H9 (cell line): ENCODE data around the gene DCTPP1. TPM values are rescaled to one million over a fixed set of nuclear protein-coding genes. Genes with fewer than 3 reads are reported as not detected.
A peak's percentile ranks its signal among the peaks of the same experiment; 100 is the strongest.

Experiments used
- DNase-seq: peaks from one replicate; pipeline ENCODE4 v3.0.0-alpha.2; 2017
- H2AFZ ChIP-seq: one replicate; pipeline ENCODE4 v1.6.1; 2013; ENCODE audit warnings: mild to moderate bottlenecking, low read length, control low read depth, moderate library complexity
- H2AK5ac ChIP-seq: 2 replicates; pipeline ENCODE4 v1.6.1; 2013; ENCODE audit warnings: low read length, control low read depth, mixed read lengths; ENCODE audit not compliant: insufficient read length
- H2BK120ac ChIP-seq: one replicate; pipeline ENCODE4 v1.6.1; 2013; ENCODE audit warnings: low read depth, mild to moderate bottlenecking, low read length, control low read depth, inconsistent platforms; ENCODE audit not compliant: poor library complexity, severe bottlenecking
- H2BK12ac ChIP-seq: 2 replicates; pipeline ENCODE4 v1.6.1; 2013; ENCODE audit warnings: low read length, control low read depth, mixed read lengths, low read depth; ENCODE audit not compliant: insufficient read length
- H2BK15ac ChIP-seq: 2 replicates; pipeline ENCODE4 v1.6.1; 2013; ENCODE audit warnings: low read depth, low read length, control low read depth
- H2BK20ac ChIP-seq: one replicate; pipeline ENCODE4 v1.6.1; 2013; ENCODE audit warnings: low read depth, mild to moderate bottlenecking, low read length, control low read depth, inconsistent platforms; ENCODE audit not compliant: poor library complexity, severe bottlenecking
- H2BK5ac ChIP-seq: 2 replicates; pipeline ENCODE4 v1.6.1; 2013; ENCODE audit warnings: low read length, control low read depth, mixed read lengths; ENCODE audit not compliant: insufficient read length
- H3K14ac ChIP-seq: 2 replicates; pipeline ENCODE4 v1.6.1; 2013; ENCODE audit warnings: low read length, control low read depth; ENCODE audit not compliant: insufficient read depth
- H3K18ac ChIP-seq: 2 replicates; pipeline ENCODE4 v1.6.1; 2013; ENCODE audit warnings: low read depth, mild to moderate bottlenecking, mixed read lengths, low read length, control low read depth; ENCODE audit not compliant: insufficient read length
- H3K23ac ChIP-seq: 2 replicates; pipeline ENCODE4 v1.6.1; 2013; ENCODE audit warnings: low read length, control low read depth, mixed read lengths, low read depth; ENCODE audit not compliant: insufficient read length
- H3K23me2 ChIP-seq: 2 replicates; pipeline ENCODE4 v1.6.1; 2013; ENCODE audit warnings: low read depth, mild to moderate bottlenecking, mixed read lengths, low read length, control low read depth; ENCODE audit not compliant: insufficient read length, poor library complexity, severe bottlenecking
- H3K27ac ChIP-seq: 2 replicates; pipeline ENCODE4 v1.5.1; 2013; ENCODE audit warnings: low read length, control low read depth, mixed read lengths, low read depth; ENCODE audit not compliant: insufficient read length
- H3K27me3 ChIP-seq: 2 replicates; pipeline ENCODE4 v1.6.1; 2013; ENCODE audit warnings: low read length, control low read depth, inconsistent platforms; ENCODE audit not compliant: insufficient read depth
- H3K4ac ChIP-seq: 2 replicates; pipeline ENCODE4 v1.6.1; 2013; ENCODE audit warnings: low read depth, mild to moderate bottlenecking, control low read depth, inconsistent platforms, low read length, moderate library complexity
- H3K4me1 ChIP-seq: 2 replicates; pipeline ENCODE4 v1.6.1; 2013; ENCODE audit warnings: low read length, control low read depth, inconsistent platforms; ENCODE audit not compliant: insufficient read depth
- H3K4me2 ChIP-seq: 2 replicates; pipeline ENCODE4 v1.6.1; 2013; ENCODE audit warnings: low read length, control low read depth, mixed read lengths; ENCODE audit not compliant: insufficient read length, insufficient read depth
- H3K56ac ChIP-seq: 2 replicates; pipeline ENCODE4 v1.6.1; 2013; ENCODE audit warnings: low read depth, mild to moderate bottlenecking, mixed read lengths, low read length, control low read depth; ENCODE audit not compliant: insufficient read length
- H3K79me1 ChIP-seq: 2 replicates; pipeline ENCODE4 v1.6.1; 2013; ENCODE audit warnings: low read depth, mild to moderate bottlenecking, moderate library complexity, low read length, control low read depth, inconsistent platforms; ENCODE audit not compliant: insufficient read depth, poor library complexity, severe bottlenecking
- H3K79me2 ChIP-seq: 2 replicates; pipeline ENCODE4 v1.6.1; 2013; ENCODE audit warnings: low read length, control low read depth, inconsistent platforms; ENCODE audit not compliant: insufficient read depth
- H3K9ac ChIP-seq: 2 replicates; pipeline ENCODE4 v1.6.1; 2013; ENCODE audit warnings: low read length, control low read depth, mixed read lengths; ENCODE audit not compliant: insufficient read length; ENCODE audit errors: extremely low read depth
- H3K9me3 ChIP-seq: one replicate; pipeline ENCODE4 v1.6.1; 2013; ENCODE audit warnings: low read depth, low read length, inconsistent platforms; ENCODE audit not compliant: control insufficient read depth
- H3T11ph ChIP-seq: one replicate; pipeline ENCODE4 v1.6.1; 2013; ENCODE audit warnings: mild to moderate bottlenecking, low read length, control low read depth, inconsistent platforms
- H4K20me1 ChIP-seq: one replicate; pipeline ENCODE4 v1.6.1; 2013; ENCODE audit not compliant: control insufficient read depth, insufficient read length, insufficient read depth
- H4K5ac ChIP-seq: 2 replicates; pipeline ENCODE4 v1.6.1; 2013; ENCODE audit warnings: low read depth, mild to moderate bottlenecking, mixed read lengths, low read length, control low read depth; ENCODE audit not compliant: insufficient read length
- H4K8ac ChIP-seq: replicated peaks from 2 replicates; pipeline ENCODE4 v1.6.1; 2013; ENCODE audit warnings: low read length, control low read depth, mixed read lengths, low read depth; ENCODE audit not compliant: insufficient read length
- H4K91ac ChIP-seq: 2 replicates; pipeline ENCODE4 v1.6.1; 2013; ENCODE audit warnings: low read depth, mild to moderate bottlenecking, moderate library complexity, mixed read lengths, low read length, control low read depth; ENCODE audit not compliant: insufficient read length
- H3K27ac Mint-ChIP-seq, 3 experiments: 2 replicates in 2 of 3; 3 replicates in 1 of 3; pipeline ENCODE4 v1.8.0; 2020 to 2021; ENCODE audit warnings: mixed read lengths in 3 of 3, mild to moderate bottlenecking in 1 of 3, moderate library complexity in 1 of 3
- H3K27me3 Mint-ChIP-seq: 2 replicates; pipeline ENCODE4 v1.8.0; 2021; ENCODE audit warnings: low read depth, mild to moderate bottlenecking, moderate library complexity, mixed read lengths
- H3K36me3 Mint-ChIP-seq, 3 experiments: 2 replicates in 2 of 3; 3 replicates in 1 of 3; pipeline ENCODE4 v1.8.0; 2020 to 2021; ENCODE audit warnings: low read depth in 3 of 3, mixed read lengths in 3 of 3; ENCODE audit not compliant: insufficient read depth in 1 of 3
- H3K4me1 Mint-ChIP-seq, 2 experiments: 2 replicates each; pipeline ENCODE4 v1.8.0; 2020; ENCODE audit warnings: mixed read lengths in 2 of 2
- H3K4me3 Mint-ChIP-seq, 2 experiments: 2 replicates in 1 of 2; 3 replicates in 1 of 2; pipeline ENCODE4 v1.8.0; 2020 to 2021; ENCODE audit warnings: mild to moderate bottlenecking in 2 of 2, mixed read lengths in 2 of 2, moderate library complexity in 1 of 2
- H3K9me3 Mint-ChIP-seq, 2 experiments: 2 replicates in 1 of 2; 3 replicates in 1 of 2; pipeline ENCODE4 v1.8.0; 2020; ENCODE audit warnings: mild to moderate bottlenecking in 2 of 2, mixed read lengths in 2 of 2, moderate library complexity in 1 of 2
- CTCF ChIP-seq: fragments of 200-600 bp; sonication (generic); conservative IDR thresholded peaks from 3 replicates; pipeline ENCODE4 v1.8.0; 2021; ENCODE audit warnings: antibody characterized with exemption, mild to moderate bottlenecking
- WGBS: extraction: QIAGEN DNeasy Blood & Tissue Kit; methylation state at CpG from one replicate; pipeline ENCODE4 v1.1.7; 2013; ENCODE audit warnings: missing lambda C conversion rate, low lambda C conversion rate, mixed read lengths; ENCODE audit not compliant: insufficient read length; ENCODE audit errors: extremely low coverage; 5-methylcytosine and 5-hydroxymethylcytosine counted together
- total RNA-seq: library from RNA; stranded (reverse); gene quantifications from 2 replicates; pipeline ENCODE4 v1.2.1, GENCODE V29; 2021

The DCTPP1 gene
- total RNA-seq, 1 experiment from 2014 or later: 78.3 TPM

- Histone ChIP-seq H3K9ac (no peak overlapping the region), H3K23me2 (peaks cover 13% of the 10 kb centered on the region), H4K8ac (no peak overlapping the region), H3K18ac (no peak overlapping the region), H4K91ac (no peak overlapping the region), H3K9me3 (no peaks in the 10 kb centered on the region), H3K4ac (no peak overlapping the region), H4K20me1 (no peaks in the 10 kb centered on the region), H3K4me2 (no peak overlapping the region), H3K27me3 (no peaks in the 10 kb centered on the region), H3K4me1 (no peaks in the 10 kb centered on the region; the same call in 1 of the 2 replicates), H2BK120ac (no peak overlapping the region), H2AK5ac (no peak overlapping the region), H3K56ac (no peak overlapping the region), H2BK15ac (no peak overlapping the region), H2BK20ac (no peak overlapping the region), H3K79me1 (no peaks in the 10 kb centered on the region), H2BK5ac (no peak overlapping the region), H3K23ac (no peak overlapping the region), H3K79me2 (no peaks in the 10 kb centered on the region), H2AFZ (no peak overlapping the region), H2BK12ac (no peak overlapping the region), H3K14ac (no peak overlapping the region), H3T11ph (no peak overlapping the region), H3K27ac (no peak overlapping the region), H4K5ac (no peak overlapping the region)
- Mint-ChIP-seq H3K27ac (no peak overlapping the region; a peak in 1 of 7 replicates), H3K4me3 (peak overlapping the region; percentile 87 to 95), H3K4me1 (peaks cover 20 to 35% of the 10 kb centered on the region in 2 experiments), H3K36me3 (peaks cover 2 to 4% (median 2%) of the 10 kb centered on the region in 3 experiments; a peak in 4 of 7 replicates), H3K9me3 (peaks cover 0 to 2% of the 10 kb centered on the region in 2 experiments; a peak in 2 of 5 replicates), H3K27me3 (no peaks in the 10 kb centered on the region; the same call in 1 of the 2 replicates)
- no peak for DNase-seq
- WGBS: no CpG with 5 or more reads among the region's 4 CpGs
- TF ChIP-seq CTCF: no peak
Measured at GRCh38 chr16:30380072-30380802, 49.6 kb downstream of the DCTPP1 start.
